ENCODE results near the gene GLTPD2. TPM values are rescaled to one million over a fixed set of nuclear protein-coding genes. Genes with fewer than 3 reads are reported as not detected.

Gene GLTPD2
- total RNA-seq, result not detected

GRCh38 chr17:4788807-4789700 is at the start of gene GLTPD2:
Gene GLTPD2, plus strand, starts transcription at chr17:4788964. Its CDS starts 48 bp downstream, at chr17:4789012.
- no peak for DNase-seq (ENCODE audit: low spot score in 2 of 2)
- Histone ChIP-seq H3K4me1 (peaks cover 0 to 48% (median 27%) of the 10 kb centered on the region in 4 donors), H3K4me3 (peak within 1 kb of the TSS; percentile 65 to 92 (median 76)), H3K27ac (peak within 1 kb of the TSS; percentile 87 to 95 (median 92)), H3K36me3 (no peaks in the 10 kb centered on the region), H3K9me3 (no peaks in the 10 kb centered on the region), H3K27me3 (peaks cover 0 to 22% of the 10 kb centered on the region in 2 donors)
- WGBS, 2 donors, result 38 to 45% methylated on average over 50 to 58 of the region's 62 CpGs
- TF ChIP-seq EP300 (IDR thresholded peaks at IDR 0.05) (no peak), CTCF (IDR thresholded peaks at IDR 0.05) (no peak), POLR2A (IDR thresholded peaks at IDR 0.05) (no peak)

GRCh38 chr17:4739122-4740024 is 49.4 kb upstream of the GLTPD2 start, which contains the start of the genes CXCL16 and ZMYND15:
Gene CXCL16, minus strand, starts transcription at chr17:4739928. Its CDS starts 589 bp downstream, at chr17:4739339.
Gene ZMYND15, plus strand, starts transcription at chr17:4739833. Its CDS starts 716 bp downstream, at chr17:4740549.
- DNase-seq (ENCODE audit: low spot score in 2 of 2), result no peak
- Histone ChIP-seq H3K27me3 (peaks cover 0 to 11% of the 10 kb centered on the region in 2 donors), H3K4me1 (peaks cover 0 to 17% (median 7%) of the 10 kb centered on the region in 4 donors), H3K36me3 (peaks cover 0 to 7% (median 0%) of the 10 kb centered on the region in 3 donors), H3K27ac (peak within 1 kb of the TSS in 3 of 4 donors; percentile 74 to 78 (median 75)), H3K4me3 (peak within 1 kb of the TSS; percentile 65 to 100 (median 82)), H3K9me3 (no peaks in the 10 kb centered on the region)
- TF ChIP-seq CTCF (IDR thresholded peaks at IDR 0.05), result no peak
- no peak for TF ChIP-seq EP300 (IDR thresholded peaks at IDR 0.05)
- peak in 1 of 2 donors; percentile 22 for TF ChIP-seq POLR2A (IDR thresholded peaks at IDR 0.05)
- 0% methylated on average over 29 to 64 of the region's 100 CpGs for WGBS, 2 donors

GRCh38 chr17:4740025-4740351 is 48.8 kb upstream of the GLTPD2 start:
- peaks cover 0 to 19% (median 7%) of the 10 kb centered on the region in 4 donors for H3K4me1 ChIP-seq
- TF ChIP-seq EP300 (IDR thresholded peaks at IDR 0.05) (no peak), POLR2A (IDR thresholded peaks at IDR 0.05) (no peak), CTCF (IDR thresholded peaks at IDR 0.05) (no peak)
- no peaks in the 10 kb centered on the region for H3K9me3 ChIP-seq
- peak overlapping the region; percentile 65 to 100 (median 82) for H3K4me3 ChIP-seq
- DNase-seq (ENCODE audit: low spot score in 2 of 2), result no peak
- 11 to 18% methylated on average over 10 to 13 of the region's 13 CpGs for WGBS, 2 donors
- H3K27ac ChIP-seq, result peak overlapping the region in 2 of 4 donors; percentile 74 to 78
- peaks cover 0 to 2% (median 0%) of the 10 kb centered on the region in 3 donors for H3K36me3 ChIP-seq
- peaks cover 0 to 17% of the 10 kb centered on the region in 2 donors for H3K27me3 ChIP-seq

- 94% methylated on average over 8 of the region's 8 CpGs for WGBS, 2 donors
- Histone ChIP-seq H3K27ac (no peak overlapping the region), H3K27me3 (peaks cover 0 to 23% of the 10 kb centered on the region in 2 donors), H3K36me3 (no peaks in the 10 kb centered on the region), H3K9me3 (no peaks in the 10 kb centered on the region), H3K4me1 (peaks cover 0 to 25% (median 7%) of the 10 kb centered on the region in 4 donors), H3K4me3 (no peak overlapping the region)
- TF ChIP-seq CTCF (IDR thresholded peaks at IDR 0.05) (no peak), POLR2A (IDR thresholded peaks at IDR 0.05) (no peak), EP300 (IDR thresholded peaks at IDR 0.05) (no peak)
- no peak for DNase-seq (ENCODE audit: low spot score in 2 of 2)
Measured at GRCh38 chr17:4740584-4740983, 48.2 kb upstream of the GLTPD2 start.
